ENCODE data around the gene SLC6A6.

SLC6A6 gene

DNA sequence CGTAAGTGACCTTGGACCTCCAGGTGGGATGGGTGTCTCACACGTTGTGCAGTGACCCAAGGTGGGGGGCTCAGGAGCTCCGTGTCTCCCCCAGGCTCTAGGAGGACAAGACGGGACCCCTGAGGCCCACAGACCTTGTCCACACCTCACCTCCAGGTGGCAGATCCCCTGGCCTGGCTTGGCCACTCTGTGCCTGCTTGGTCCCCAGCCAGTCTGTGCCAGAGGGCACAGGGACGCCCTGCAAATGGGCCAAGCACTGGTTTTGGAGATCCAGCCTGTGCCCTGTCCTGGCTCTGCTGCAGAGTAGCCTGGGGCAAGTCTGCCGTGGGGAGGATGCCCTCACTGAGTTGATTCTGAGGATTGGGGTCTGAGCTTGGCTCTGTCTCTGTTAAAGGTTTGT is 14.0 kb downstream of the SLC6A6 start:
- H3K9me3 ChIP-seq (ENCODE audit: control insufficient read depth in 2 of 2, low read length in 2 of 2): no peaks in the 10 kb centered on the region
- no peak overlapping the region for H3K9ac ChIP-seq (ENCODE audit: low read depth in 1 of 2, low read length in 2 of 2)
- peaks cover 3 to 8% of the 10 kb centered on the region in 2 donors for H3K4me1 ChIP-seq (ENCODE audit: control insufficient read depth in 2 of 2, insufficient read depth in 2 of 2, low read length in 2 of 2)
- H3K4me3 ChIP-seq (ENCODE audit: low read length in 2 of 2): no peak overlapping the region
- no peak overlapping the region for H3K27ac ChIP-seq (ENCODE audit: low read depth in 2 of 2, low read length in 2 of 2)
- no peaks in the 10 kb centered on the region for H3K36me3 ChIP-seq (ENCODE audit: control insufficient read depth in 2 of 2, insufficient read depth in 2 of 2, low read length in 2 of 2)
- no peaks in the 10 kb centered on the region for H3K27me3 ChIP-seq (ENCODE audit: control insufficient read depth in 2 of 2, insufficient read depth in 2 of 2, low read length in 2 of 2)

DNA sequence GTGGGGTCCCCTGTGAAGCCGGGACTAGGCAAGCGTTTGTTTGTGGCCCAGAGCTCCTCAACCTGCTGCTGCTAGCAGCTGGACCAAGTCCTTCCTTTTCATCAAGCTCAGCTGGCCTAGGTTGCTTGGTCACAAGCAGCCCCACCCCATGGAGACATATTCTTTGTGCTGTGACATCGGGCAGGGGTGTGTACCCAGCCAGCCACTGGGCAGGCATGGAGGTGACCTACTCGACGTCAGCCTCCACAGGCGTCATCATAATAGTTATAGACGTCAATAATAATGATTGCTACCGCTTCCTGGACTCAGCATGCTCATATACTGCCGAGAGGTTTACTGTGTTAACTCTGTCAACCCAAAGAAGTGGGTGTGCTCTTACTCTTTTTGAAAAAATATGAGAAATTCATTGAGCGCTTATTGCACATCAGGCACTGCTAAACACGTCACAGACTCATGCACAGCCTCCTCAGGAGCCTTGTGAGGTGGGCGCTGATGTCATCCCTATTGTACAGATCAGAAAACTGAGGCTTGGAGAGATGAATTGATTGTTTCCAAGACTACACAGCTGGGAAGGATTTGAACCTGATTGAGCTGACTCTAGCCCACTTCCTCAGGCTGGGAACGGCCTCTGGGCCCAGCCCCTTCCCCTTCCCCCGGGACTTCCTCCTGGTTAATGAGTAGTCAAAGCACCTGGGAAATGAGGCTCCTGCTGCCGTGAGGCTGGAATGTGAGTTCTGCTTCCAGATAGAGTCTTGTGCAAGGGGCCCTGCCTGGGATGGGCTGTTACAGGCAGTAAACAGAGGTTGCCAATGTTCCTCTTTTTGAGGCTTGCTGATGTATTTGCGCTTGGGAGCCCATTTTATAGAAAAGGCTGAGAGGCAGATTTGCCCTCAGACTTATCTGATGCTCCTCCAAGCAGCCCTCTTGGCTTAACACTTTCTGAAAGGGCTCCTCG is 16.2 kb downstream of the SLC6A6 start:
- Histone ChIP-seq H3K27ac (ENCODE audit: low read depth in 2 of 2, low read length in 2 of 2) (peak overlapping the region in 1 of 2 donors; percentile 32), H3K9ac (ENCODE audit: low read depth in 1 of 2, low read length in 2 of 2) (no peak overlapping the region), H3K9me3 (ENCODE audit: control insufficient read depth in 2 of 2, low read length in 2 of 2) (no peaks in the 10 kb centered on the region), H3K27me3 (ENCODE audit: control insufficient read depth in 2 of 2, insufficient read depth in 2 of 2, low read length in 2 of 2) (no peaks in the 10 kb centered on the region), H3K4me3 (ENCODE audit: low read length in 2 of 2) (no peak overlapping the region), H3K36me3 (ENCODE audit: control insufficient read depth in 2 of 2, insufficient read depth in 2 of 2, low read length in 2 of 2) (no peaks in the 10 kb centered on the region), H3K4me1 (ENCODE audit: control insufficient read depth in 2 of 2, insufficient read depth in 2 of 2, low read length in 2 of 2) (peaks cover 3 to 5% of the 10 kb centered on the region in 2 donors)

- H3K9ac ChIP-seq (ENCODE audit: low read depth in 1 of 2, low read length in 2 of 2): no peak overlapping the region
- H3K4me3 ChIP-seq (ENCODE audit: low read length in 2 of 2): no peak overlapping the region
- peaks cover 7 to 19% of the 10 kb centered on the region in 2 donors for H3K4me1 ChIP-seq (ENCODE audit: control insufficient read depth in 2 of 2, insufficient read depth in 2 of 2, low read length in 2 of 2)
- H3K9me3 ChIP-seq (ENCODE audit: control insufficient read depth in 2 of 2, low read length in 2 of 2): no peaks in the 10 kb centered on the region
- no peaks in the 10 kb centered on the region for H3K36me3 ChIP-seq (ENCODE audit: control insufficient read depth in 2 of 2, insufficient read depth in 2 of 2, low read length in 2 of 2)
- H3K27me3 ChIP-seq (ENCODE audit: control insufficient read depth in 2 of 2, insufficient read depth in 2 of 2, low read length in 2 of 2): no peaks in the 10 kb centered on the region
- no peak overlapping the region for H3K27ac ChIP-seq (ENCODE audit: low read depth in 2 of 2, low read length in 2 of 2)
Observed at GRCh38 chr3:14422016-14422963, 19.9 kb downstream of the SLC6A6 start.

- Histone ChIP-seq H3K9ac (ENCODE audit: low read depth in 1 of 2, low read length in 2 of 2) (no peak overlapping the region), H3K4me3 (ENCODE audit: low read length in 2 of 2) (no peak overlapping the region), H3K9me3 (ENCODE audit: control insufficient read depth in 2 of 2, low read length in 2 of 2) (no peaks in the 10 kb centered on the region), H3K27me3 (ENCODE audit: control insufficient read depth in 2 of 2, insufficient read depth in 2 of 2, low read length in 2 of 2) (no peaks in the 10 kb centered on the region), H3K4me1 (ENCODE audit: control insufficient read depth in 2 of 2, insufficient read depth in 2 of 2, low read length in 2 of 2) (peaks cover 7 to 22% of the 10 kb centered on the region in 2 donors), H3K36me3 (ENCODE audit: control insufficient read depth in 2 of 2, insufficient read depth in 2 of 2, low read length in 2 of 2) (no peaks in the 10 kb centered on the region), H3K27ac (ENCODE audit: low read depth in 2 of 2, low read length in 2 of 2) (no peak overlapping the region)
Observed at GRCh38 chr3:14423197-14423743, 20.9 kb downstream of the SLC6A6 start.

- Histone ChIP-seq H3K4me1 (ENCODE audit: control insufficient read depth in 2 of 2, insufficient read depth in 2 of 2, low read length in 2 of 2) (peaks cover 7 to 24% of the 10 kb centered on the region in 2 donors), H3K4me3 (ENCODE audit: low read length in 2 of 2) (no peak overlapping the region), H3K9ac (ENCODE audit: low read depth in 1 of 2, low read length in 2 of 2) (no peak overlapping the region), H3K27ac (ENCODE audit: low read depth in 2 of 2, low read length in 2 of 2) (no peak overlapping the region), H3K9me3 (ENCODE audit: control insufficient read depth in 2 of 2, low read length in 2 of 2) (no peaks in the 10 kb centered on the region), H3K36me3 (ENCODE audit: control insufficient read depth in 2 of 2, insufficient read depth in 2 of 2, low read length in 2 of 2) (no peaks in the 10 kb centered on the region), H3K27me3 (ENCODE audit: control insufficient read depth in 2 of 2, insufficient read depth in 2 of 2, low read length in 2 of 2) (no peaks in the 10 kb centered on the region)
Observed at GRCh38 chr3:14423963-14424362, 21.6 kb downstream of the SLC6A6 start.

DNA sequence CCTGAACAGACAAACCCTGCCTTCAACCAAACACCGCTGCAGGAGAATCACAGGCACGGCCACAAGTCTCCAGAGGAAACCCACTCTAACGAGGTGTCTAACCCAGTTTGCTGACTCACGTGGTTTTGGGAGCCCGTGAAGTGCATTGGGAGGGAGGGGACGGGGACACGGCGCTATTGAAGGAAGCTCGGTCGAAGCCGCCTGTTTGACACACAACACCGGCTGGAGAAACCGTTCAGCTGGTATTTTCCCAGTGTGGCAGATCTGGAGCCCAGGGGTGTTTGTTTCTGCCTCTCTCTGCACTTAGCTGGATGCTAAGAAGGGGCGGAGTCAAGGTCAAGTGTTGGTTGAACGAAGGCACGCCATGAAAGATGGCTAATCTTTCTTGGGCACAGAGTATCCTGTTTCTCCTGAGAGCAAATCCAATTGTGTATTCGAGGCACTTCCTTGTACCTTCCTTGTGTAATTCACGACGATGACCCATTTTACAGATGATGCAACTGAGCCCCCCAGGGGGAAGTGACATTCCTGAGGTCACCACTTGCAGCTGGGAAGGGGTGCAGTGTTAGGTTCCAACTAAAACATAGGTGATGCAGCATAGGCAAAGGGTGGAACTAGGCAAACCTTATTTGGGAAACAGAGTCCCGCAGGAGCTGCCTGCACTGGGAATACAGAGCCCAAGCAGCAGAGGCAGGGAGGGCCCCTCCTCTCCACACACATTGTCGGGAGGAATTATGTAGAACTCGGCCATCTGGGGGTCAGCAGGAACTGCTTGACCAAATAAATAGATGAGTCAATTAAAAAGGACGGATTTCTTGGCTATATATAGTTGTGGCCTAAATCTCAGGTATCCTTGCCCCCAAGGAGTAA is 22.5 kb downstream of the SLC6A6 start:
- no peaks in the 10 kb centered on the region for H3K36me3 ChIP-seq (ENCODE audit: control insufficient read depth in 2 of 2, insufficient read depth in 2 of 2, low read length in 2 of 2)
- no peak overlapping the region for H3K27ac ChIP-seq (ENCODE audit: low read depth in 2 of 2, low read length in 2 of 2)
- no peaks in the 10 kb centered on the region for H3K9me3 ChIP-seq (ENCODE audit: control insufficient read depth in 2 of 2, low read length in 2 of 2)
- no peak overlapping the region for H3K9ac ChIP-seq (ENCODE audit: low read depth in 1 of 2, low read length in 2 of 2)
- no peaks in the 10 kb centered on the region for H3K27me3 ChIP-seq (ENCODE audit: control insufficient read depth in 2 of 2, insufficient read depth in 2 of 2, low read length in 2 of 2)
- peaks cover 4 to 24% of the 10 kb centered on the region in 2 donors for H3K4me1 ChIP-seq (ENCODE audit: control insufficient read depth in 2 of 2, insufficient read depth in 2 of 2, low read length in 2 of 2)
- H3K4me3 ChIP-seq (ENCODE audit: low read length in 2 of 2): no peak overlapping the region

DNA sequence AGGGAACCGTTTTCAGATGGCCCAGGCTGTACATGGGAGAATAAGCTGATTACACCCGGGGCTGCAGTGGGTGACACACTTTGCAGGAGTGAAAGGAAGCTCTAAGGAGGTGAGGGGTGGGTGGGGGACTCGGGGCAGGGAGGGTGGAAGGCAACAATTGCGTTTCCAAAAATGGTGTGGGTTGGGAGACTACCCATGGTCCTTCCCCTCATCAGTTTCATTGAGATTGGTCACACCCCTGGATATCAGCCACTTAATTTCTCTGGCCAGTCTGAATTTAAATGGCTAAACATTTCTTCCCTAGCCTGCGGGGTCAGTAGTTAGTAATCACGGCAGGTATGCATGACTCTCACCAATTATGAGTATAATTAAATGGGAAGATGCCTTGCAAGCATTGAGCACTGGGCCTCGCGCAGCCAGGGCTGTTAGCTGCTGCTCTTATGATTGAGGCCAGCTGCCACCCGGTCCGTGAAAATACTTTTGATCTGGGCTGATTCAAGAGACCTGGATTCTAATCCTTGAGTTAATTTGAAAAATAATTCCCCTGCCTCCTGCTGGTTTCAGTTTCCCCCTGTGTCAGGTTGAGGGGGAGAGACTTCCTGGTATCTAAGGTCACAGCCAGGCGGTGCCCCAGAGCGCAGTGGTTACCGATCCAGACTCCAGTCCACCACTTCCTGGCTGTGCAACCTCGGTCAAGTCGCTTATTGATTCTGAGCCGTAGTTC is 23.3 kb downstream of the SLC6A6 start:
- Histone ChIP-seq H3K9me3 (ENCODE audit: control insufficient read depth in 2 of 2, low read length in 2 of 2) (no peaks in the 10 kb centered on the region), H3K4me1 (ENCODE audit: control insufficient read depth in 2 of 2, insufficient read depth in 2 of 2, low read length in 2 of 2) (peaks cover 4 to 25% of the 10 kb centered on the region in 2 donors), H3K9ac (ENCODE audit: low read depth in 1 of 2, low read length in 2 of 2) (no peak overlapping the region), H3K27ac (ENCODE audit: low read depth in 2 of 2, low read length in 2 of 2) (no peak overlapping the region), H3K4me3 (ENCODE audit: low read length in 2 of 2) (peak overlapping the region in 1 of 2 donors; percentile 26), H3K36me3 (ENCODE audit: control insufficient read depth in 2 of 2, insufficient read depth in 2 of 2, low read length in 2 of 2) (no peaks in the 10 kb centered on the region), H3K27me3 (ENCODE audit: control insufficient read depth in 2 of 2, insufficient read depth in 2 of 2, low read length in 2 of 2) (no peaks in the 10 kb centered on the region)

GRCh38 chr3:14426305-14426620 is 23.9 kb downstream of the SLC6A6 start:
- Histone ChIP-seq H3K27me3 (ENCODE audit: control insufficient read depth in 2 of 2, insufficient read depth in 2 of 2, low read length in 2 of 2) (no peaks in the 10 kb centered on the region), H3K9me3 (ENCODE audit: control insufficient read depth in 2 of 2, low read length in 2 of 2) (no peaks in the 10 kb centered on the region), H3K27ac (ENCODE audit: low read depth in 2 of 2, low read length in 2 of 2) (no peak overlapping the region), H3K36me3 (ENCODE audit: control insufficient read depth in 2 of 2, insufficient read depth in 2 of 2, low read length in 2 of 2) (no peaks in the 10 kb centered on the region), H3K4me1 (ENCODE audit: control insufficient read depth in 2 of 2, insufficient read depth in 2 of 2, low read length in 2 of 2) (peaks cover 8 to 30% of the 10 kb centered on the region in 2 donors), H3K4me3 (ENCODE audit: low read length in 2 of 2) (no peak overlapping the region), H3K9ac (ENCODE audit: low read depth in 1 of 2, low read length in 2 of 2) (no peak overlapping the region)
